ENCODE measurements around the gene RERG. TPM values are rescaled to one million over a fixed set of nuclear protein-coding genes. Genes with fewer than 3 reads are reported as not detected.

Gene RERG
- total RNA-seq, 2 experiments from 2014 or later, result not detected

DNA sequence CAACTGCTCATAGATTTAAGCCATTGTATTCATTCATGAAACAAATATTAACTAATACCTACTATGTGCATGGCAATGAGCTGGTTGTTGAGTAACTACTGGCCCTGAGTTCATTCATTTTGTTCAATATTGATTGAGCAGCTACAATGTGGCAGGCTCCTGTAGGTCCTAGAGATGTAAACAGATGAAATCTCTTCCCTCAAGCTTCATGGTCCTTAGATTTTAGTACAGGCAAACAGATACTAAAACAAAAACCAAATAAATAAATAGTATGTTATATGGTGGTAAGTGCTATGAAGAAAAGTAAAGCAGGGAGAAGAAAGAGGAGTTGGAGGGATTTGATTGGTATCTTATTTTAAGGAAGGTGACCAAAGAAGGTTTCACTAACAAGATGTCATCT, 77.8 kb downstream of the RERG start:
- no peaks in the 10 kb centered on the region for H3K9me3 Mint-ChIP-seq
- ChIA-PET POLR2A (no interaction called here), CTCF (interaction anchor here (1.1 kb wide), 1 partner anchor 77 kb away, joined by 4 read pairs; the partner anchor contains the start of gene RERG)
- H3K4me1 Mint-ChIP-seq (ENCODE audit: low read depth), result no peaks in the 10 kb centered on the region
- H3K36me3 Mint-ChIP-seq (ENCODE audit: low read depth), result no peaks in the 10 kb centered on the region
- intact Hi-C loops (cut with micrococcal nuclease), result no loop called here
- DNase-seq (no peak), ATAC-seq (no peak)
- H3K27ac Mint-ChIP-seq, result no peak overlapping the region
- peaks cover 10% of the 10 kb centered on the region for H3K27me3 Mint-ChIP-seq
- H3K4me3 Mint-ChIP-seq, result no peak overlapping the region
- TF ChIP-seq, protein P1, sequence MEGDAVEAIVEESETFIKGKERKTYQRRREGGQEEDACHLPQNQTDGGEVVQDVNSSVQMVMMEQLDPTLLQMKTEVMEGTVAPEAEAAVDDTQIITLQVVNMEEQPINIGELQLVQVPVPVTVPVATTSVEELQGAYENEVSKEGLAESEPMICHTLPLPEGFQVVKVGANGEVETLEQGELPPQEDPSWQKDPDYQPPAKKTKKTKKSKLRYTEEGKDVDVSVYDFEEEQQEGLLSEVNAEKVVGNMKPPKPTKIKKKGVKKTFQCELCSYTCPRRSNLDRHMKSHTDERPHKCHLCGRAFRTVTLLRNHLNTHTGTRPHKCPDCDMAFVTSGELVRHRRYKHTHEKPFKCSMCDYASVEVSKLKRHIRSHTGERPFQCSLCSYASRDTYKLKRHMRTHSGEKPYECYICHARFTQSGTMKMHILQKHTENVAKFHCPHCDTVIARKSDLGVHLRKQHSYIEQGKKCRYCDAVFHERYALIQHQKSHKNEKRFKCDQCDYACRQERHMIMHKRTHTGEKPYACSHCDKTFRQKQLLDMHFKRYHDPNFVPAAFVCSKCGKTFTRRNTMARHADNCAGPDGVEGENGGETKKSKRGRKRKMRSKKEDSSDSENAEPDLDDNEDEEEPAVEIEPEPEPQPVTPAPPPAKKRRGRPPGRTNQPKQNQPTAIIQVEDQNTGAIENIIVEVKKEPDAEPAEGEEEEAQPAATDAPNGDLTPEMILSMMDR (IDR thresholded peaks at IDR 0.05), result no peak

DNA sequence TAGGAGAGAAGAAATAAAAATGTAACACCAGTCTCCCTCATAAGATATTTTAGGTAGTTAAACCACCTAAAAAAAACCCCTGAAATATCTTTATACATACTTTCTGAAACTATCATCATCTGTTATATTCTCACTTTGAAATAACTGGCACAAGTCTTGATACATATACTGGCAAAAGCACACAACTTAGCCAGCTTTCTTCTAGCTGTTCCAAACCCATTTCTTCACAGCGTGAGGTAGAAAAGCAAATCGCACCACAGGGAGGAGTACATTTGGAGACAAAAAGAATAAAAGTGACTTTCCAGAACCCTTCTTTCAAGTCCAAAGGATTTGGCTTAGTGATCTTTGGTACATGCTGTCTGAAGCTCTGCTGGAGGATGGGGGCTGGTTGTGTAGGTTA, 78.5 kb downstream of the RERG start:
- ATAC-seq (no peak), DNase-seq (no peak)
- TF ChIP-seq, protein P1 (IDR thresholded peaks at IDR 0.05), result no peak
- ChIA-PET POLR2A (no interaction called here), CTCF (interaction anchor here (0.9 to 1.1 kb wide), 2 partner anchors 78 kb away, joined by 3 to 4 read pairs; partner anchors contain the start of gene RERG)
- Mint-ChIP-seq H3K4me1 (ENCODE audit: low read depth) (no peaks in the 10 kb centered on the region), H3K27me3 (peaks cover 13% of the 10 kb centered on the region), H3K36me3 (ENCODE audit: low read depth) (no peaks in the 10 kb centered on the region), H3K27ac (no peak overlapping the region), H3K4me3 (no peak overlapping the region), H3K9me3 (no peaks in the 10 kb centered on the region)
- intact Hi-C loops (cut with micrococcal nuclease), result no loop called here

DNA sequence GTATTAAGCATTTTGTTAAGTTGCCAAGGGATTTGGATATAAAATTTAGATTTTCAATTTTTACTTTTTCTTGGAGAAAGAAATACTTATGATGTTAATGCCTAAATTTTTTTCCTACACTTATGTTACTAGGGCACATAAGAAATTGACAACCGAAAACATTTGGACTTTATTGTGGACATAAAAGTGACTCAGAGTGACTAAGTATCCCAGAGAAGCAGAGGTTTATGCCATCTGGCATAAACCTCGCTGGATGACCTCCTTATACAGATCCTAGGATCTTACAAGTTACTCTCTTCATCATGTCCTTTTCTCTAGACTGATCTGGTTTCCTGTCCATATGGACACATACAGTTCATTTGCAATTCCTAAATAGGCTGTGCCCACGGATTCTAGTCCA, 89.8 kb downstream of the RERG start:
- POLR2A ChIA-PET, result no interaction called here

DNA sequence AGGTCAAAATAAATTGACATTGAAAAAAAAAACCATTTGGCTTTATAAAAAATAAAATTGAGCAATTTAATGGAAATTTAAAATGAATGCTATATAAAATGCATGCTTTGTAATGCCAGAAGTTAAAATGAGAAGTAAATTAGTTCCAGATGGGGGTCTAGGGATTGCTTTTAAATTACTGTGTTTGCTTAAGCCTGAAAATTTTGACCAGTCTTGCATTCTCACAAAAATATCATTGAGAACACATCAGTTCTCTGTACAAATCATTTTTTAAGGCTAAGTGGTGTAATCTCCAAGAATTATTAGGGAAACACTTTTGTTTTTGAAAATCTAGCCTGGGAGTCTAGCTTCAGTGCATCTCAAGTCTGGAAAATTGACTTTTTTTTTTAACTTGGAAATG, 90.7 kb downstream of the RERG start:
- H3K36me3 Mint-ChIP-seq (ENCODE audit: low read depth), result no peaks in the 10 kb centered on the region
- peaks cover 2% of the 10 kb centered on the region for H3K27me3 Mint-ChIP-seq
- ChIA-PET POLR2A (no interaction called here), CTCF (no interaction called here)
- ATAC-seq, result no peak
- TF ChIP-seq, protein P1 (IDR thresholded peaks at IDR 0.05), result no peak
- H3K27ac Mint-ChIP-seq, result no peak overlapping the region
- no peak for DNase-seq
- no peak overlapping the region for H3K4me3 Mint-ChIP-seq
- H3K4me1 Mint-ChIP-seq (ENCODE audit: low read depth), result no peaks in the 10 kb centered on the region
- no peaks in the 10 kb centered on the region for H3K9me3 Mint-ChIP-seq
- intact Hi-C loops (cut with micrococcal nuclease), result no loop called here

More for the DNA sequence above, 89.8 kb downstream of the RERG start:
- no peak for DNase-seq
- Mint-ChIP-seq H3K27me3 (peaks cover 2% of the 10 kb centered on the region), H3K9me3 (no peaks in the 10 kb centered on the region), H3K4me3 (no peak overlapping the region), H3K36me3 (ENCODE audit: low read depth) (no peaks in the 10 kb centered on the region), H3K27ac (no peak overlapping the region), H3K4me1 (ENCODE audit: low read depth) (no peaks in the 10 kb centered on the region)
- ATAC-seq, result no peak
- CTCF ChIA-PET, result no interaction called here
- intact Hi-C loops (cut with micrococcal nuclease), result no loop called here
- TF ChIP-seq, protein P1 (IDR thresholded peaks at IDR 0.05), result no peak

DNA sequence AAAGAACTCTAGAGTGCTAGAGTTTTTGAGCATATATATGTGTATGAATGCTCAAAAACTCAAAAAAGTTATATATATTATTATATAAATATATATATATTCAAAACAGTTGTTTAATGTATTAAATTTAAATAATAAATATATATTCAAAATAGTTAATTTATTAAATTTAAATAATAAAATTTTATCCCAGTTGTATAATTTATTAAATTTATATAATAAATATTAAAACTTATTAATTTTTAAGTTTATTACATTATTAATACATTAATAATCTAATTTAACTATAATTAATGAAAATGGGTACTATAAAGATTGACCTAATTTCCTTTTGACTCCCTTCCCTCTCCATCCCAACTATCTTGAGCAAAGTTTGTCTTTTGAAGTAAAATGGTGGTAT, 97.8 kb downstream of the RERG start:
- ChIA-PET CTCF (interaction anchor here (0.8 kb wide), 1 partner anchor 34 kb away, joined by 3 read pairs; no protein-coding TSS in a partner anchor), POLR2A (interaction anchor here (1.2 kb wide), 1 partner anchor 427 kb away, joined by 3 read pairs; the partner anchor contains the start of gene GUCY2C)
- H3K27ac Mint-ChIP-seq, result no peak overlapping the region
- intact Hi-C loops (cut with micrococcal nuclease), result no loop called here
- H3K27me3 Mint-ChIP-seq, result peaks cover 1% of the 10 kb centered on the region
- no peaks in the 10 kb centered on the region for H3K36me3 Mint-ChIP-seq (ENCODE audit: low read depth)
- H3K4me1 Mint-ChIP-seq (ENCODE audit: low read depth), result no peaks in the 10 kb centered on the region
- H3K9me3 Mint-ChIP-seq, result no peaks in the 10 kb centered on the region
- ATAC-seq (no peak), DNase-seq (no peak)
- no peak overlapping the region for H3K4me3 Mint-ChIP-seq
- TF ChIP-seq, protein P1 (IDR thresholded peaks at IDR 0.05), result no peak
